Endothelial cell of umbilical vein (primary cell): ENCODE measurements around the gene SLC25A34. TPM values are rescaled to one million over a fixed set of nuclear protein-coding genes. Genes with fewer than 3 reads are reported as not detected.

Experiments used
- BruUV-seq: library from RNA; stranded (reverse); fragments of 400-500 nt; replicated peaks from 2 replicates; lab custom pipeline; 2021; lab: Mats Ljungman, UMichigan
- CTCF ChIA-PET: fragments of 300-600, 350-600 bp; sonication (Branson Sonifier 250); formaldehyde crosslinking; loops from one replicate; lab custom pipeline; 2021; ENCODE audit warnings: antibody characterized with exemption, inconsistent platforms; lab: Charles Lee
- POLR2A ChIA-PET: fragments of 300-600, 350-600 bp; sonication (Branson Sonifier 250); formaldehyde crosslinking; loops from one replicate; lab custom pipeline; 2021; ENCODE audit warnings: antibody characterized with exemption, inconsistent platforms; lab: Charles Lee
- DNase-seq: peaks from one replicate; pipeline ENCODE4 v3.0.0-alpha.2; 2011; ENCODE audit warnings: low read depth, low spot score
- FAIRE-seq: peaks from 2 replicates; lab custom pipeline; 2011; peaks lifted over from hg19 to GRCh38; lab: Jason Lieb, UNC
- H2AFZ ChIP-seq: 2 replicates; pipeline ENCODE4 v1.6.0; 2012; ENCODE audit warnings: low read depth, low read length, control low read depth, inconsistent platforms
- H3K27ac ChIP-seq: 2 replicates; pipeline ENCODE4 v1.5.1; 2011; ENCODE audit warnings: low read depth, mild to moderate bottlenecking, control low read depth, low read length, moderate library complexity; ENCODE audit not compliant: insufficient read depth
- H3K27me3 ChIP-seq, 2 experiments: 2 replicates each; pipeline versions ENCODE4 v1.6.0 to v1.6.1; 2011; ENCODE audit warnings: low read length in 2 of 2, mixed read lengths in 1 of 2; ENCODE audit not compliant: control insufficient read depth in 2 of 2, insufficient read depth in 2 of 2
- H3K36me3 ChIP-seq, 2 experiments: 2 replicates in 1 of 2; 3 replicates in 1 of 2; pipeline ENCODE4 v1.5.1; 2011; ENCODE audit warnings: low read length in 2 of 2, mild to moderate bottlenecking in 1 of 2, moderate library complexity in 1 of 2; ENCODE audit not compliant: control insufficient read depth in 2 of 2, insufficient read depth in 2 of 2; ENCODE audit errors: extremely low read depth in 1 of 2
- H3K4me1 ChIP-seq: 3 replicates; pipeline ENCODE4 v1.5.1; 2011; ENCODE audit warnings: mild to moderate bottlenecking, low read length; ENCODE audit not compliant: control insufficient read depth, insufficient read depth; ENCODE audit errors: extremely low read depth
- H3K4me2 ChIP-seq: 2 replicates; pipeline ENCODE4 v1.6.1; 2011; ENCODE audit warnings: low read length, control low read depth, mixed read lengths; ENCODE audit not compliant: insufficient read depth
- H3K4me3 ChIP-seq, 3 experiments: fragments of 200-600 bp in 1 of 3; sonication (generic), shearing (Covaris generic) in 1 of 3; replicated peaks in 1 of 3; 2 replicates each; pipeline ENCODE4 v1.5.1; 2011 to 2016; ENCODE audit warnings: control low read depth in 3 of 3, low read length in 3 of 3, mild to moderate bottlenecking in 2 of 3, inconsistent platforms in 1 of 3, low read depth in 1 of 3, moderate library complexity in 1 of 3; ENCODE audit not compliant: insufficient read depth in 1 of 3
- H3K79me2 ChIP-seq: 2 replicates; pipeline ENCODE4 v1.6.0; 2012; ENCODE audit warnings: low read length, inconsistent platforms; ENCODE audit not compliant: control insufficient read depth, insufficient read depth
- H3K9ac ChIP-seq: replicated peaks from 2 replicates; pipeline ENCODE3; 2011; ENCODE audit warnings: low read length, control low read depth; ENCODE audit not compliant: insufficient read depth; ENCODE audit errors: extremely low read depth
- H3K9me1 ChIP-seq: replicated peaks from 3 replicates; pipeline ENCODE4 v1.6.0; 2011; ENCODE audit warnings: mild to moderate bottlenecking, low read length; ENCODE audit not compliant: control insufficient read depth, insufficient read depth; ENCODE audit errors: extremely low read depth
- H3K9me3 ChIP-seq: replicated peaks from 2 replicates; pipeline ENCODE4 v1.5.1; 2012; ENCODE audit warnings: low read length, inconsistent platforms; ENCODE audit not compliant: control insufficient read depth, insufficient read depth
- H4K20me1 ChIP-seq: replicated peaks from 2 replicates; pipeline ENCODE3; 2011; ENCODE audit warnings: mild to moderate bottlenecking, low read length; ENCODE audit not compliant: control insufficient read depth, insufficient read depth; ENCODE audit errors: extremely low read depth
- CTCF ChIP-seq, 2 donors: IDR thresholded peaks; 1 replicate in 1 of 2; 2 replicates in 1 of 2; pipeline ENCODE4 v1.5.1; 2011; ENCODE audit warnings: low read length in 2 of 2, mild to moderate bottlenecking in 2 of 2, moderate library complexity in 2 of 2, control low read depth in 1 of 2, inconsistent platforms in 1 of 2, low read depth in 1 of 2; ENCODE audit not compliant: insufficient read depth in 1 of 2; ENCODE audit errors: extremely low read depth in 1 of 2
- EZH2 ChIP-seq: IDR thresholded peaks from 2 replicates; pipeline ENCODE4 v1.6.1; 2012; ENCODE audit warnings: borderline replicate concordance, low read depth, mild to moderate bottlenecking, moderate library complexity, low read length, inconsistent platforms; ENCODE audit not compliant: severe bottlenecking
- FOS ChIP-seq: IDR thresholded peaks from 2 replicates; pipeline ENCODE4 v1.6.1; 2011; ENCODE audit warnings: mild to moderate bottlenecking, low read length, moderate library complexity, borderline replicate concordance; ENCODE audit not compliant: insufficient read depth
- GATA2 ChIP-seq: IDR thresholded peaks from 2 replicates; pipeline ENCODE4 v1.7.0; 2011; ENCODE audit warnings: low read depth, mild to moderate bottlenecking, moderate library complexity, mixed read lengths, low read length; ENCODE audit not compliant: insufficient read length, insufficient read depth
- JUN ChIP-seq: IDR thresholded peaks from 2 replicates; pipeline ENCODE4 v1.6.1; 2011; ENCODE audit warnings: borderline replicate concordance, low read depth; ENCODE audit not compliant: insufficient read length, insufficient read depth
- MAX ChIP-seq: IDR thresholded peaks from 2 replicates; pipeline ENCODE4 v1.6.1; 2011; ENCODE audit not compliant: insufficient read depth, insufficient read length
- MYC ChIP-seq: IDR thresholded peaks from one replicate; pipeline ENCODE4 v1.6.1; 2011; ENCODE audit warnings: mild to moderate bottlenecking, low read depth, low read length
- POLR2A ChIP-seq: IDR thresholded peaks from 2 replicates; pipeline ENCODE4 v1.6.1; 2012; ENCODE audit warnings: low read depth, mild to moderate bottlenecking, control low read depth, low read length
- POLR2AphosphoS5 ChIP-seq: IDR thresholded peaks from 2 replicates; pipeline ENCODE4 v1.6.1; 2012; ENCODE audit warnings: low read depth, mild to moderate bottlenecking, control low read depth, low read length, moderate library complexity; ENCODE audit not compliant: insufficient read depth
- dilution Hi-C: fragments of 300-500 bp; cut with MboI; formaldehyde crosslinking; loops from one replicate; pipeline ENCODE4 v1.15.0; 2019; ENCODE audit warnings: low sequenced_read_pairs; ENCODE audit not compliant: extremely low pct_ligation_motif_present
- intact Hi-C: fragments of 100-400 bp; cut with micrococcal nuclease; formaldehyde crosslinking; loops from one replicate; pipeline ENCODE4 v1.10.0; 2022
- polyA plus RNA-seq, 4 experiments: library from polyadenylated mRNA; depleted of rRNA in 3 of 4; stranded (reverse) in 3 of 4; unstranded in 1 of 4; fragments of >200 nt; gene quantifications; 2 replicates each; pipeline versions ENCODE4 v1.2.1 to v1.2.3, GENCODE V29; 2011 to 2012; ENCODE audit warnings: missing spikeins in 1 of 4
- total RNA-seq: library from RNA; stranded (reverse); gene quantifications from 2 replicates; pipeline ENCODE4 v1.2.3, GENCODE V29; 2021

The SLC25A34 gene
- total and polyA plus RNA-seq, 2 donors (not counting 3 experiments of a cell fraction or from before 2014, with no cell fraction given), result 0.90 to 1.1 TPM

- Histone ChIP-seq H3K79me2 (no peaks in the 10 kb centered on the region), H4K20me1 (no peaks in the 10 kb centered on the region), H3K9ac (no peak overlapping the region), H3K36me3 (peaks cover 9 to 57% of the 10 kb centered on the region in 2 experiments), H3K4me1 (no peaks in the 10 kb centered on the region), H3K9me1 (no peaks in the 10 kb centered on the region), H3K4me3 (no peak overlapping the region), H2AFZ (no peak overlapping the region), H3K27ac (no peak overlapping the region), H3K27me3 (no peaks in the 10 kb centered on the region), H3K9me3 (no peaks in the 10 kb centered on the region), H3K4me2 (no peak overlapping the region)
- CTCF ChIA-PET, result no interaction called here
- FAIRE-seq (no peak), DNase-seq (no peak)
- POLR2A ChIA-PET, result no interaction called here
- no TSS peak for BruUV-seq
- intact Hi-C loops, result no loop called here
- dilution Hi-C loops, result no loop called here
- TF ChIP-seq POLR2AphosphoS5, result no peak
- no peak for TF ChIP-seq JUN
- TF ChIP-seq MYC, result no peak
- TF ChIP-seq CTCF (IDR thresholded peaks at IDR 0.05; ENCODE audit: extremely low read depth in 1 of 2, insufficient read depth in 1 of 2, low read depth in 1 of 2, low read length in 2 of 2), result no peak
- no peak for TF ChIP-seq MAX
- no peak for TF ChIP-seq EZH2
- no peak for TF ChIP-seq GATA2
- no peak for TF ChIP-seq FOS
- TF ChIP-seq POLR2A, result no peak
Measured at GRCh38 chr1:15724949-15725880, 10.8 kb upstream of the SLC25A34 start.
